HG03354 (cell line): ENCODE measurements around the gene INPP5B.

Experiments used
- ATAC-seq: cut with Tn5 transposase; IDR thresholded peaks from one replicate; pipeline ENCODE4 v1.9.1; 2021; ENCODE audit warnings: mild to moderate bottlenecking; ENCODE audit not compliant: unreplicated experiment, poor library complexity, severe bottlenecking

INPP5B gene

GRCh38 chr1:37813529-37814145 lies 133.2 kb downstream of the INPP5B start:
- ATAC-seq: no peak

GRCh38 chr1:37811027-37811655 lies 135.7 kb downstream of the INPP5B start:
- no peak for ATAC-seq
